HTR-8/SVneo (cell line): Measurements from ENCODE around the gene STAC3.
"Not testable (repeated sequence)": the region's sequence is repeated elsewhere in the genome, so short reads cannot be mapped to it uniquely, and the experiment has no call there.

Experiments
- DNase-seq: peaks from one replicate; pipeline ENCODE4 v3.0.0; 2011; ENCODE audit warnings: low spot score, mixed read lengths; ENCODE audit not compliant: insufficient read length
- FAIRE-seq: peaks from 2 replicates; lab custom pipeline; 2011; peaks lifted over from hg19 to GRCh38; lab: Jason Lieb, UNC

Gene STAC3

DNA sequence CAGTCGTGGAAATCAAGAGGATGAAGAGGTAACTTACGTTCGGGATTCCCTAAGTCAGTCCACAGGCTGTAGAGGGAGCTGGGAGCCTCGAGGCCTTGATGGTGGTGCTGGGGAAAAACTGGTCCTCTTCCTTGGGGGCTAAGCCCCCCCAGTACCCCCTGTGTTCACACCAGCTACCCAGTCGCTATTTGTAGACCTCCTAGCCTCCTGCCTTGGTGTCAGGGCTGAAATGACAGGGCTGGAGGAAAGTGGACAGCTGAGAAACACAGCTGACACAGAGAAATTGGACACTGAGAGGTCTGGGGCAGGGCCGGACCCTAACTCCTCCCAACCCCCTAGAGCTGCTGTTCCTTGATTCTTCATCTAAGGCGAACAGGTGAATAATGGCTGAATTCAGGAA is at the start of gene STAC3:
STAC3 (minus strand) TSS at position 232 of the 400 bp plus-strand sequence. CDS start 1,551 bp downstream, outside the sequence.
- no peak for DNase-seq
- no peak for FAIRE-seq

GRCh38 chr12:57299514-57300016 is 48.6 kb upstream of the STAC3 start:
- no peak for FAIRE-seq
- DNase-seq, result no peak

DNA sequence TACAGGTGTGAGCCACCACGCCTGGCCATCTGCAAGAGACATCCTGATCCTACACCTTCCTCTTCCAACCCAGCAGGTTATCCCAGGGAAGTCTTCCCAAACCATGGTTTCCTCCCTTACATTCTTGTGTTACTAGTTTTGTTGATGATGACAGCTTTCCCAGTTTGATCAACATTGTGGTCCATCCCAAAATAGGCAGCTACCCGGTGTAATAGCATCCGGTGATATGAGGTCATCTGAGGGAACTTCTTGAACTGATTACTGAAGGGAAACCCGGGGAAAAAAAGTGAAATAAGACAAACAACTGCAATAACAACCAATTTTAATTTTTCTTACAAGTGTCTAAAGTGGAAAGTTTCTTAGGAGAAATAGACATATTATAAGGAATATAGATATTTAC is 45.3 kb upstream of the STAC3 start:
- DNase-seq (no peak), FAIRE-seq (no peak)

- FAIRE-seq, DNase-seq: not testable (repeated sequence)
Measured at GRCh38 chr12:57282073-57282472, 31.1 kb upstream of the STAC3 start.

- peak; percentile 88 for DNase-seq
- FAIRE-seq, result peak; percentile 94
Measured at GRCh38 chr12:57280211-57281062, 29.4 kb upstream of the STAC3 start.

- DNase-seq (no peak), FAIRE-seq (no peak)
Measured at GRCh38 chr12:57278465-57279381, 27.7 kb upstream of the STAC3 start.

DNA sequence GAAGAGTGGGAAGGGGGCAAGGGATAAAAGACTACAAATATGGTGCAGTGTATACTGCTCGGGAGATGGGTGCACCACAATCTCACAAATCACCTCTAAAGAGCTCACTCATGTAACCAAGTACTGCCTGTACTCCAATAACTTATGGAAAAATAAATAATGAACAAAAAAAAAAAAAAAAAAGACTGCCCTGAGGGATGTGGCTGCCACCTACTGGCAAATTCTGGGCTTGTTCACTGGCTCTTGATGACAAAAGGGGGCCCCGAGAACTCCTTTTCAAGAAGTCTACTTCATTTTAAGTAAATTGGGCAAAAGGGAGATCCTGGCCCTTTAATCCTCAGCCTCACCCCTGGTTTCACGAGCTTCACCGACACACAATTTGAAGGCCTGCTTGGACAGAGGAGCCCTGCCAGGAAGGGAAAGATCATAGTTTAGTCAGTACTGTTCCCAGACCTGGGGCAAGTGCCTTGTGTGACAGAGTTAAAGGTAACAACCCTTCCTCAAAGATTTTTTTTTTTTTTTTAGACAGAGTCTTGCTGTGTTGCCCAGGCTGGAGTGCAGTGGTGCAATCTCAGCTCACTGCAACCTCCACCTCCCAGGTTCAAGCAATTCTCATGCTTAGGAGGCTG is 26.1 kb upstream of the STAC3 start:
- FAIRE-seq, result no peak
- peak; percentile 23 for DNase-seq

DNA sequence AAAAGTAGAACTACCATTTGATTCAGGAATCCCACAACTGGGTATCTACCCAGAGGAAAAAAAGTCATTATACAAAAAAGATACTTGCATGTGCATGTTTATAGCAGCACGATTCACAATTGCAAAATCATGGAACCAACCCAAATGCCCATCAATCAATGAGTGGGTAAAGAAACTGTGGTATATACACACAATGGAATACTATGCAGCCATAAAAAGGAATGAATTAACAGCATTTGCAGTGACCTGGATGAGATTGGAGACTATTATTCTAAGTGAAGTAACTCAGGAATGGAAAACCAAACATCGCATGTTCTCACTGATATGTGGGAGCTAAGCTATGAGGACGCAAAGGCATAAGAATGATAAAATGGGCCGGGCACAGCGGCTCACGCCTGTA is 25.2 kb upstream of the STAC3 start:
- not testable (repeated sequence) for DNase-seq, FAIRE-seq

DNA sequence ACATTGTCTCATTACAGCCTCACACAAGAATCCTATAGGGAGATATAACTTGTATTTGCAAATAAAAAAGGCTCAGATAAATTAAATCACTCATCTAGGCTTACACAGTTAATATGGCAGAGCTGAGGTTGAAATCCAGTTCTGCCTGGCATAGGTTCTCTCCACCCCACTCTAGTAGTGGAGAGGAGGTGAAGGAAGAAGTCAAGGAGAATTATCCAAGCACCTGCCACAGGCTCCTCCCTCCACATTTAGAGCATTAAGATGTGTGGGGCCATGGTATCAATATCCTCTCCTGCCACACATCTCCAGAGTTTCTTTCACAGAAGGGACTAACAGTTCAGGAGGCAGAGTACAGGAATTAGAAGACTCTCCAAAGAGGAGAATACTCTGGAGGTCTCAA is 22.5 kb upstream of the STAC3 start:
- DNase-seq (no peak), FAIRE-seq (no peak)

- FAIRE-seq, result no peak
- no peak for DNase-seq
Measured at GRCh38 chr12:57272337-57273151, 21.6 kb upstream of the STAC3 start.

- FAIRE-seq (peak; percentile 46), DNase-seq (no peak)
Measured at GRCh38 chr12:57270966-57271470, 20.0 kb upstream of the STAC3 start.

GRCh38 chr12:57268264-57268663 is 17.3 kb upstream of the STAC3 start:
- DNase-seq (no peak), FAIRE-seq (no peak)

DNA sequence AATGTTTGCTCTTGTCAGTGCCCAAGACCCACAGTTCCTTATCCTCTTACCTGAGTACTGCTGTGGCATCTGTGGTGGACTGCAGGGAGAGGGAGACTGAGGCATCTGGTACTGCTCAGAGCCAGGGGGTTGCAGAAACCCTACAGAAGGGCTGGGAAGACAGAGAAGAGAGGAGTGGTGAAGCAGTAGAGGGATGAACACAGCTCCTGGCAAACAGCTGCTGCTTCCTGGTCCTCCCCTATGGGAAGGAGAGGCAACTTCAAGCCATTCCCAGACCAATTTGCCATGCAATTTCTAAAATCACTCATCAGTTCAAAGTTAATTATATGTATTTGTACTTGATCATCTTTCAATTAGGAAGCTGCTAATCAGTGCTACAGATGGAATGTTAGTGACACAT is 15.7 kb upstream of the STAC3 start:
- no peak for FAIRE-seq
- no peak for DNase-seq

DNA sequence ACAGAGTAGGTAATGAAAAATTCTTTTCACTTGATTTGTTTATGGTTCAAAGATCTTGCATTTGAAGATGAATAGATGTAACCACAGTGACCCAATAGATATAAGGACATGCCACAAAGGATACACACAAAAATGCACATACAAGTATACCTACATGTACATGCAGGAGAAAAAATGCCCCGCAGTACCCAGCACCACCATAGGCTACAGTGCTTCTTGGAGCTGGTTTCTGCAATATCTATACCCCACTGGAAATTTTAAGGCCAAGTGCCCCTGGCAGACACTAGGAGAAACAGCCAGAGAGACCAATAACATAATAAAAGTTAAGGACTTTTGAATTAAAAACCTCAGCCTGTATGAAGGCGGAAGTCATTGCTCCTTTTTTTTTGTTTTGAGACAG is 12.1 kb upstream of the STAC3 start:
- DNase-seq, result no peak
- no peak for FAIRE-seq

DNA sequence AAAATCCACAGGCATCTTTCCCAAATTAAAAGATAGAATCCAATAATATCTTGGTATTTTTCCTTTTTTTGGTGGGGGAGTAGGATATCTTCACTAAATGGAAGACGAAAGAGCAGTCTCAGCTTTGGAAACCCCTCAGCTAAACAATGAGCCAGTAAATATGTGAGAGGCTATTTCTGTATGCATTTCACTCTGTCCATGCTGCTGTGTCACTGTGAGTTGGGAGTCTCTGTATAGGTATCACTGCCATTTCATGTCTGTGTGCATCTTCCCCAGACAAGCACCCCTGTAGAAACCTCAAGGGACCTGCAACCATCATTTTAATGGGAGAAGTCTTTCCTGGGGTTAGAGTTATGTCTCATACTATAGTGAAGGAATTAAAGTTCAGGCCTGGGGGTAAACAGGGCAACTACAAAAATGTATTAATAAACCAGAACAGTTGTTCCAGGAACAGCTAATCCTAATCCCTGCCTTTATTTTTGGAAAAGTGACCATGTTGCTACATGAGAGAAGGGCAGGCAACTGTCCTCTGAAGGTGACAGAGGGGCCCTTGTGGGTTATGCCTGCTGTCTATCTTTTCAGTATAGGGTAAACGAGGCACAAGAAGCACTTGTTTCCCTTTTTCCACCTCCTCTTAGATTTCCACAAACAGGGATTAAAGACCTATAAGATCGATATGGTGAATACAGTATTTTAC is 11.3 kb upstream of the STAC3 start:
- DNase-seq, result no peak
- no peak for FAIRE-seq

GRCh38 chr12:57261428-57261865 is 10.5 kb upstream of the STAC3 start:
- FAIRE-seq, result no peak
- DNase-seq, result no peak

DNA sequence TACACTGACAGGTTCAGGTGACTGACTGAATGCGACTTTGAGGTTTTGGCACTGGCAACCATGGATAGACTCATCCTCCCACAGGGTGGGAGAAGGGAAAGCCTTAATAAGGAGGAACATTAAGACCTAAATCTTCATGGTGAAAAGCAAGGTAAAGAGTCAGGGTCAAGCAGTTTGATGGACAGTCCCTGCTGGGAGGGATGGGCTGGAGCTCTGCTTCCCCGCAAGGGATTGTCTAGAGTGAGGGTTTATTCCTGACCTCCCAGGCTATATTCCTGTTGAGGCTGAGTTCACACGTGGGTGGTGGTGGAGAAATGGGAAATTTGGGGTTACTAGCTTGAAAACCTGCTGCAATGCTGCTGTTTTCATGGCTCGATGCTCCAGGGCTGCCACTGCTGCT is 9.4 kb upstream of the STAC3 start:
- FAIRE-seq, result no peak
- no peak for DNase-seq
